Osteoblast (primary cell): ENCODE data around the gene USH2A. TPM values are rescaled to one million over a fixed set of nuclear protein-coding genes. Genes with fewer than 3 reads are reported as not detected.

Experiments
- DNase-seq: peaks from one replicate; pipeline ENCODE4 v3.0.0; 2011; ENCODE audit warnings: low spot score, mixed read lengths; ENCODE audit not compliant: insufficient read length; ENCODE audit errors: missing footprints
- H2AFZ ChIP-seq: 2 replicates; pipeline ENCODE4 v1.6.0; 2011; ENCODE audit warnings: mild to moderate bottlenecking, low read length
- H3K27ac ChIP-seq: 2 replicates; pipeline ENCODE4 v1.5.1; 2011; ENCODE audit warnings: mild to moderate bottlenecking, low read depth, low read length, moderate library complexity
- H3K27me3 ChIP-seq: 2 replicates; pipeline ENCODE4 v1.6.0; 2012; ENCODE audit warnings: mild to moderate bottlenecking, control low read depth, inconsistent platforms, low read length, moderate library complexity; ENCODE audit not compliant: insufficient read depth
- H3K36me3 ChIP-seq: 2 replicates; pipeline ENCODE4 v1.5.1; 2011; ENCODE audit warnings: mild to moderate bottlenecking, low read length, control low read depth, moderate library complexity; ENCODE audit not compliant: insufficient read depth
- H3K4me1 ChIP-seq: 2 replicates; pipeline ENCODE4 v1.5.1; 2011; ENCODE audit warnings: mild to moderate bottlenecking, low read length, control low read depth, moderate library complexity; ENCODE audit not compliant: insufficient read depth
- H3K4me2 ChIP-seq: 2 replicates; pipeline ENCODE4 v1.6.0; 2011; ENCODE audit warnings: mild to moderate bottlenecking, low read length; ENCODE audit not compliant: insufficient read depth
- H3K4me3 ChIP-seq: fragments of 200-600 bp; sonication (generic); 3 replicates; pipeline ENCODE4 v1.5.1; 2012; ENCODE audit warnings: mild to moderate bottlenecking, low read length, inconsistent platforms; ENCODE audit not compliant: insufficient read depth
- H3K79me2 ChIP-seq: 2 replicates; pipeline ENCODE4 v1.6.0; 2012; ENCODE audit warnings: mild to moderate bottlenecking, low read length, control low read depth, inconsistent platforms; ENCODE audit not compliant: insufficient read depth
- H3K9me3 ChIP-seq: 2 replicates; pipeline ENCODE4 v1.5.1; 2011; ENCODE audit warnings: low read depth, low read length, control low read depth
- H4K20me1 ChIP-seq: 2 replicates; pipeline ENCODE4 v1.6.0; 2012; ENCODE audit warnings: mild to moderate bottlenecking, low read length, control low read depth; ENCODE audit not compliant: insufficient read depth
- total RNA-seq: library from RNA; depleted of rRNA; stranded (reverse); fragments of >200 nt; gene quantifications from 2 replicates; pipeline ENCODE4 v1.2.3, GENCODE V29; 2012
- TF ChIP-seq, protein P1 (sequence below): IDR thresholded peaks from 2 replicates; pipeline ENCODE4 v1.5.1; 2011; ENCODE audit warnings: mild to moderate bottlenecking, low read depth, low read length, moderate library complexity; ENCODE audit errors: extremely low read depth

Gene USH2A
- total RNA-seq, 1 donor: under 0.01 TPM

DNA sequence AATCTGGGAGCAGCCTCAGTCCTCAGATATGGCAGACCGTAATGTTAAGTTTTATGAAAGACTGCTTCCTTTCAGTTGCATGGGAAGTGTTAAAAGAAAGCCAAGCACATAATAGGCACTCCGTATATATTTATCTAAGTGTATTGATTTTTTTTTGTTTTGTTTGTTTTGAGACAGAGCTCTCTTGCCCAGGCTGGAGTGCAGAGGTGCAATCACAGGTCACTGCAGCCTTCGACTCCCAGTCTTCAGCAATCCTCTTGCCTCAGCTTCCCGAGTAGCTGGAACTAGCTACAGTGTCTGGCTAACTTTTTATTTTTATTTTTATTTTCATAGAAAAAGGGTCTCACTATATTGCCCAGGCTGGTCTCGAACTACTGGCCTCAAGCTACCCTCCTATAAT, 341.8 kb downstream of the USH2A start:
- Histone ChIP-seq H3K79me2 (no peaks in the 10 kb centered on the region), H3K4me2 (no peak overlapping the region), H4K20me1 (no peaks in the 10 kb centered on the region), H3K4me3 (no peak overlapping the region), H3K27ac (no peak overlapping the region), H3K36me3 (no peaks in the 10 kb centered on the region), H2AFZ (no peak overlapping the region), H3K27me3 (no peaks in the 10 kb centered on the region), H3K9me3 (no peaks in the 10 kb centered on the region), H3K4me1 (no peaks in the 10 kb centered on the region)
- TF ChIP-seq, protein P1, sequence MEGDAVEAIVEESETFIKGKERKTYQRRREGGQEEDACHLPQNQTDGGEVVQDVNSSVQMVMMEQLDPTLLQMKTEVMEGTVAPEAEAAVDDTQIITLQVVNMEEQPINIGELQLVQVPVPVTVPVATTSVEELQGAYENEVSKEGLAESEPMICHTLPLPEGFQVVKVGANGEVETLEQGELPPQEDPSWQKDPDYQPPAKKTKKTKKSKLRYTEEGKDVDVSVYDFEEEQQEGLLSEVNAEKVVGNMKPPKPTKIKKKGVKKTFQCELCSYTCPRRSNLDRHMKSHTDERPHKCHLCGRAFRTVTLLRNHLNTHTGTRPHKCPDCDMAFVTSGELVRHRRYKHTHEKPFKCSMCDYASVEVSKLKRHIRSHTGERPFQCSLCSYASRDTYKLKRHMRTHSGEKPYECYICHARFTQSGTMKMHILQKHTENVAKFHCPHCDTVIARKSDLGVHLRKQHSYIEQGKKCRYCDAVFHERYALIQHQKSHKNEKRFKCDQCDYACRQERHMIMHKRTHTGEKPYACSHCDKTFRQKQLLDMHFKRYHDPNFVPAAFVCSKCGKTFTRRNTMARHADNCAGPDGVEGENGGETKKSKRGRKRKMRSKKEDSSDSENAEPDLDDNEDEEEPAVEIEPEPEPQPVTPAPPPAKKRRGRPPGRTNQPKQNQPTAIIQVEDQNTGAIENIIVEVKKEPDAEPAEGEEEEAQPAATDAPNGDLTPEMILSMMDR: no peak
- DNase-seq: no peak

DNA sequence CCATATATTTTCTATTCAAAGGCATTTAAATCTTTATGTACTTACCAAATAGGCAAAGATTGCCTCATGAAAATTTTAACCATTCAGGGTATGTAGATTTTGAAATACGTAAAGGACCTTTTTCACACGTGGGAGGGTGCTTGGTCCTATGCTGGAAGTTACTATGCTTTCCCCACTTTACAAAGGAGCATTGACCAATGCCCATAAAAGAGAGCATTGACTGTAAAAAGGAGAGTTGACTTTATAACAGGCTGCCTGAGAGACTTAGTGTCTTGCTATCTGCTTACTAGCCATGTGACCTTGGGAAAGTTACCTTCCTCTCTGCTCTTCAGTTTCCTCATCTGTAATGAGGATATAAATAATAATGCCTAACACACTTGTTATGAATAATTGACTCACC, 346.5 kb downstream of the USH2A start:
- H3K79me2 ChIP-seq: no peaks in the 10 kb centered on the region
- no peak overlapping the region for H3K4me2 ChIP-seq
- no peak overlapping the region for H2AFZ ChIP-seq
- H3K36me3 ChIP-seq: no peaks in the 10 kb centered on the region
- no peaks in the 10 kb centered on the region for H3K9me3 ChIP-seq
- DNase-seq: no peak
- no peaks in the 10 kb centered on the region for H3K4me1 ChIP-seq
- H3K27me3 ChIP-seq: no peaks in the 10 kb centered on the region
- H4K20me1 ChIP-seq: no peaks in the 10 kb centered on the region
- H3K27ac ChIP-seq: no peak overlapping the region
- no peak overlapping the region for H3K4me3 ChIP-seq
- TF ChIP-seq, protein P1: no peak

DNA sequence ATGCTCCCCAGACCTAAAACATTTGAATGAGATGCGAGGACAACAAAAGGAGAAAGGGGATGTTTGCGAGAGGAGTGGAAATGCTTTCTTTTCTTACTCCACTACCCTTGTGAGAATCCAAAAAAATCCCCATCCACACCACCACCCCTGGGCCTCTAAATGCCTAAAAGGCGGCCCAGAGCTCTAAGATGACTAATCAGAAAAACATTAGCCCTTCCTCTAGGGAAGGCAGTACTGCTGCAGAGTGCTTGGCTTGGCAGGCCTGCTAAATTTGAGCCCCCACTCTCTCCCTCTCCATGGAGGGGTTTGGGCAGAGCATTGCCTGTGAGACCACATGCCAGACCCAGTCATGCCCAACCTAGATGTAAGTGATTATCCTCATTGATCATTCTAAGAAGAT, 347.9 kb downstream of the USH2A start:
- no peak overlapping the region for H2AFZ ChIP-seq
- no peak for DNase-seq

DNA sequence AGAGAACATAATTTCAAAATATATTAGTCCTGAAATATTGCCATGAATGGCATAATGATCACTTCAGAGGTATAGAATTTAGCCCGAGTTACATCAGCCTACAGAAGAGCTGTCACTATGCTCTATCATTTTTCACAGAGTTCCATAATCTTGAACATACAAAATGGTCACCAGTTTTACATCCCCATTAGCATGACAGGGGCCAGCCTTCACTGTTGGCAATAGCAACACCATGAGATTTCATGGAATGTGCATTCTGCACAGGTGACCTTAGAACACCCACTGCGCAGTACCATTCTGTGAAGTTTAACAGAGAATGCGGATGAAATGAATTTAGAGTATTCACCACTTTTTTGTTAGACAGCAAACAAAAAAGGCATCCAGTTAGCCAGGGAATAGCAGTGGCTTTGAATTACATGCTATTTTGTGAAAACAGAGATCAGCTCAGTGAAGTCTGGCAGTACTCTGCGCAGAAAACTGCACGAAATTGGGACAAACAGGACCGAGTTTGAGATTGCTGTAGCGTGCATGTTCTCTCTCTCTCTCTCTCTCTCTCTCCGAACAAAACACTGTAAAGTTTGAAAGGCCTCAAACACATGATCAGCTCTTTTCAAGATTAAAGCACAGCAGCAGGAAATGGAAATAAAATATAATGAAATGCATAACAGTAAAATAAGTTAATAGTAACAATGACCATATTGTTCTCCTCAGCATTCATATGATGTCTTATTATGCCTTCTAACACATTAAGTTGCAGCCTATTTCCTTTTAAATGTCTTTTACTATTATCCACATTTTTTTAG, 349.3 kb downstream of the USH2A start:
- H3K4me2 ChIP-seq: no peak overlapping the region
- H3K4me1 ChIP-seq: no peaks in the 10 kb centered on the region
- no peak overlapping the region for H2AFZ ChIP-seq
- H3K36me3 ChIP-seq: no peaks in the 10 kb centered on the region
- H3K9me3 ChIP-seq: no peaks in the 10 kb centered on the region
- H3K4me3 ChIP-seq: no peak overlapping the region
- peak; percentile 55 for DNase-seq
- no peaks in the 10 kb centered on the region for H3K27me3 ChIP-seq
- no peak overlapping the region for H3K27ac ChIP-seq
- TF ChIP-seq, protein P1: no peak
- no peaks in the 10 kb centered on the region for H3K79me2 ChIP-seq
- H4K20me1 ChIP-seq: no peaks in the 10 kb centered on the region

More for the DNA sequence above, 347.9 kb downstream of the USH2A start:
- H3K27ac ChIP-seq: no peak overlapping the region
- H3K4me3 ChIP-seq: no peak overlapping the region
- H3K4me2 ChIP-seq: no peak overlapping the region
- H3K4me1 ChIP-seq: no peaks in the 10 kb centered on the region
- TF ChIP-seq, protein P1: no peak
- no peaks in the 10 kb centered on the region for H3K9me3 ChIP-seq
- no peaks in the 10 kb centered on the region for H3K27me3 ChIP-seq
- H4K20me1 ChIP-seq: no peaks in the 10 kb centered on the region
- H3K36me3 ChIP-seq: no peaks in the 10 kb centered on the region
- no peaks in the 10 kb centered on the region for H3K79me2 ChIP-seq
